Smooth muscle cell (in vitro differentiated cells): ENCODE results near the gene RNH1. TPM values are rescaled to one million over a fixed set of nuclear protein-coding genes. Genes with fewer than 3 reads are reported as not detected.

Experiments used
- DNase-seq: peaks from one replicate; lab custom pipeline; 2025; ENCODE audit not compliant: unreplicated experiment; lab: John Stamatoyannopoulos, UW
- H2AFZ ChIP-seq: fragments of 200-600 bp; sonication (generic); 2 replicates; pipeline ENCODE4 v1.6.0; 2016; ENCODE audit warnings: antibody characterized with exemption, low read depth, mild to moderate bottlenecking
- H3F3A ChIP-seq: fragments of 200-600 bp; sonication (generic); 2 replicates; pipeline ENCODE4 v1.6.0; 2017; ENCODE audit warnings: antibody characterized with exemption, low read depth
- H3K27ac ChIP-seq: fragments of 200-600 bp; sonication (generic); 2 replicates; pipeline ENCODE4 v1.5.1; 2016; ENCODE audit warnings: low read depth, mild to moderate bottlenecking
- H3K27me3 ChIP-seq: fragments of 200-600 bp; sonication (generic); 2 replicates; pipeline ENCODE4 v1.6.1; 2016; ENCODE audit warnings: low read depth, mild to moderate bottlenecking
- H3K36me3 ChIP-seq: fragments of 200-600 bp; sonication (generic); 2 replicates; pipeline ENCODE4 v1.5.1; 2016; ENCODE audit warnings: low read depth
- H3K4me1 ChIP-seq: fragments of 200-600 bp; sonication (generic); 2 replicates; pipeline ENCODE4 v1.5.1; 2016; ENCODE audit warnings: low read depth
- H3K4me2 ChIP-seq: fragments of 200-600 bp; sonication (generic); 2 replicates; pipeline ENCODE4 v1.6.0; 2016; ENCODE audit warnings: mild to moderate bottlenecking
- H3K4me3 ChIP-seq: fragments of 200-600 bp; sonication (generic); 2 replicates; pipeline ENCODE4 v1.5.1; 2016; ENCODE audit warnings: mild to moderate bottlenecking
- H3K79me2 ChIP-seq: fragments of 200-600 bp; sonication (generic); 2 replicates; pipeline ENCODE4 v1.6.0; 2016; ENCODE audit warnings: low read depth, mild to moderate bottlenecking
- H3K9ac ChIP-seq: fragments of 200-600 bp; sonication (generic); 2 replicates; pipeline ENCODE4 v1.6.0; 2016; ENCODE audit warnings: low read depth
- H3K9me3 ChIP-seq: fragments of 200-600 bp; sonication (generic); replicated peaks from 2 replicates; pipeline ENCODE4 v1.5.1; 2016; ENCODE audit warnings: low read depth
- H4K20me1 ChIP-seq: fragments of 200-600 bp; sonication (generic); 2 replicates; pipeline ENCODE4 v1.6.0; 2016; ENCODE audit warnings: low read depth
- WGBS: methylation state at CpG from one replicate; pipeline ENCODE4 v1.1.7; 2016; ENCODE audit warnings: low lambda C conversion rate; 5-methylcytosine and 5-hydroxymethylcytosine counted together
- polyA plus RNA-seq: library from polyadenylated mRNA; unstranded; fragments of >200 nt; fragmentation: Nextera tagmentation; extraction: Ambion mirVana; gene quantifications from 2 replicates; pipeline ENCODE4 v1.2.1, GENCODE V29; 2016
- total RNA-seq: library from RNA; depleted of rRNA; stranded (reverse); fragments of >200 nt; gene quantifications from 2 replicates; pipeline ENCODE4 v1.2.3, GENCODE V29; 2014
- TF ChIP-seq, protein P1 (sequence below): fragments of 200-600 bp; sonication (generic); IDR thresholded peaks from 2 replicates; pipeline ENCODE4 v1.5.1; 2017; ENCODE audit warnings: borderline replicate concordance, mild to moderate bottlenecking, antibody characterized with exemption; ENCODE audit not compliant: insufficient read depth, poor library complexity, severe bottlenecking

Gene RNH1
- total and polyA plus RNA-seq, 2 experiments from 2014 or later = 91.3 to 243 TPM

DNA sequence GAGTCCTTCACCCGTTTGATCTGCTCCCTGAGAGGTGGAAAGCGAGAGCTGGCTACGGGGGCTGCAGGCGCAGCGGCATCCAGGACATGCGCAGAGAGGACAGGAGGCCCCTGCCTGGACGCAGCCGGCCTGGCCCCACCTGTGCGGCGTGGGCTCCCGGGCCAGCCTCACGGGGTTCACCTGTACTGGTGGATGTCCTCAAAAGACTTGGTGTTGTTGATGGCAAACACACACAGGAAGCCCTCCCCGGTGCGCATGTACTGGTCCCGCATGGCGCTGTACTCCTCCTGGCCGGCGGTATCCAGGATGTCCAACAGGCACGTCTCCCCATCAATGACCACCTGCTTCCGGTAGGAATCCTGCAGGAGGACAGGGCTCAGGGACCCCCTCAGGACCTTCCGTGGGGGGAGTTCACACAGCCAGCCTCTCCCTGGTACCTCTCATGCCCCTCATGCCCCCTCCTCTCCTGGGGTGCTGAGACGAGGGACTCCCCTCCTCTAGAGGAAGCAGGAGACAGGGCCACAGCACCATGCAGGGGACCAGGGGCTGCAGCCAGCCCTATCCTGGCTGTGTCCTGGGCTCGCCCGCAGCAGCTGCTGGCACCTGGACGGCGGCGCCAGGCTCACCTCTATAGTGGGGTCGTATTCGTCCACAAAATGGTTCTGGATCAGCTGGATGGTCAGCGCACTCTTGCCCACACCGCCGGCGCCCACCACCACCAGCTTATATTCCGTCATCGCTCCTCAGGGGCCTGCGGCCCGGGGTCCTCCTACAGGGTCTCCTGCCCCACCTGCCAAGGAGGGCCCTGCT is 26.7 kb upstream of the RNH1 start:
- Histone ChIP-seq H3K27ac (no peak overlapping the region), H3K4me3 (peak overlapping the region; percentile 94), H3K79me2 (peaks cover 16% of the 10 kb centered on the region), H3K9ac (no peak overlapping the region), H3K9me3 (no peaks in the 10 kb centered on the region), H3K36me3 (no peaks in the 10 kb centered on the region), H4K20me1 (peaks cover 35% of the 10 kb centered on the region), H3F3A (no peaks in the 10 kb centered on the region), H3K4me2 (peak overlapping the region; percentile 95), H2AFZ (no peak overlapping the region), H3K4me1 (peaks cover 5% of the 10 kb centered on the region), H3K27me3 (no peaks in the 10 kb centered on the region)
- no peak for DNase-seq
- WGBS = 98% methylated on average over 37 of the region's 37 CpGs
- TF ChIP-seq, protein P1, sequence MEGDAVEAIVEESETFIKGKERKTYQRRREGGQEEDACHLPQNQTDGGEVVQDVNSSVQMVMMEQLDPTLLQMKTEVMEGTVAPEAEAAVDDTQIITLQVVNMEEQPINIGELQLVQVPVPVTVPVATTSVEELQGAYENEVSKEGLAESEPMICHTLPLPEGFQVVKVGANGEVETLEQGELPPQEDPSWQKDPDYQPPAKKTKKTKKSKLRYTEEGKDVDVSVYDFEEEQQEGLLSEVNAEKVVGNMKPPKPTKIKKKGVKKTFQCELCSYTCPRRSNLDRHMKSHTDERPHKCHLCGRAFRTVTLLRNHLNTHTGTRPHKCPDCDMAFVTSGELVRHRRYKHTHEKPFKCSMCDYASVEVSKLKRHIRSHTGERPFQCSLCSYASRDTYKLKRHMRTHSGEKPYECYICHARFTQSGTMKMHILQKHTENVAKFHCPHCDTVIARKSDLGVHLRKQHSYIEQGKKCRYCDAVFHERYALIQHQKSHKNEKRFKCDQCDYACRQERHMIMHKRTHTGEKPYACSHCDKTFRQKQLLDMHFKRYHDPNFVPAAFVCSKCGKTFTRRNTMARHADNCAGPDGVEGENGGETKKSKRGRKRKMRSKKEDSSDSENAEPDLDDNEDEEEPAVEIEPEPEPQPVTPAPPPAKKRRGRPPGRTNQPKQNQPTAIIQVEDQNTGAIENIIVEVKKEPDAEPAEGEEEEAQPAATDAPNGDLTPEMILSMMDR = no peak

DNA sequence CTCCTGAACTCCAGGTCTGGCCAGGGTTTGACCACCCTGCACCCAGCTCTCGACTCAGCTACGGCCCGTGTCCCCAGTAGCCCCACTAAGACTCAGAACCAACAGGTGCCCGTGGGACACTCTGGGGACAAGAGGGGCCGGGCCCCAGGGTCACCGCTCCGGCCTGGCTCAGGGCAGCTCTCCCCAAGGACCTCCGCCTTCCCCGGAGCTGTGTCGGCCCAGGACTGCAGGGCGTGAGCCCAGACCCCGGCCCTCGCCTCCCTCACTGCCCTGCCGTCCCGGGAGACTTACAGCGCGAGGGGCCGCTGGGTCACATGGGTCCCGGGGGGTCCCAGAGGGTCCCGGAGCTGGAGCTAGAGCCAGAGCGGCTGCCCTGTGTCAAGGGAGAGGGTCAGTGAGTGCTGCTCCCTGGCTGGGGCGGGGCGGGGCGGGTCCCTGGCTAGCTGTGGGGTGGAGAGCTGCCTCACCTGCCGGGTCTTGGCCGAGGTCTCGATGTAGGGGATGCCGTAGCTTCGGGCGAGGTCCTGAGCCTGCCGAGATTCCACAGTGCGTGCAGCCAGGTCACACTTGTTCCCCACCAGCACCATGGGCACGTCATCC is 26.0 kb upstream of the RNH1 start:
- H2AFZ ChIP-seq = no peak overlapping the region
- no peak overlapping the region for H3K27ac ChIP-seq
- H3K9me3 ChIP-seq = no peaks in the 10 kb centered on the region
- H3F3A ChIP-seq = no peaks in the 10 kb centered on the region
- H3K27me3 ChIP-seq = no peaks in the 10 kb centered on the region
- H3K9ac ChIP-seq = no peak overlapping the region
- TF ChIP-seq, protein P1 = no peak
- peaks cover 16% of the 10 kb centered on the region for H3K79me2 ChIP-seq
- peaks cover 5% of the 10 kb centered on the region for H3K4me1 ChIP-seq
- no peak overlapping the region for H3K4me3 ChIP-seq
- WGBS = 97% methylated on average over 23 of the region's 33 CpGs
- no peak overlapping the region for H3K4me2 ChIP-seq
- peaks cover 35% of the 10 kb centered on the region for H4K20me1 ChIP-seq
- H3K36me3 ChIP-seq = no peaks in the 10 kb centered on the region
- DNase-seq = no peak

DNA sequence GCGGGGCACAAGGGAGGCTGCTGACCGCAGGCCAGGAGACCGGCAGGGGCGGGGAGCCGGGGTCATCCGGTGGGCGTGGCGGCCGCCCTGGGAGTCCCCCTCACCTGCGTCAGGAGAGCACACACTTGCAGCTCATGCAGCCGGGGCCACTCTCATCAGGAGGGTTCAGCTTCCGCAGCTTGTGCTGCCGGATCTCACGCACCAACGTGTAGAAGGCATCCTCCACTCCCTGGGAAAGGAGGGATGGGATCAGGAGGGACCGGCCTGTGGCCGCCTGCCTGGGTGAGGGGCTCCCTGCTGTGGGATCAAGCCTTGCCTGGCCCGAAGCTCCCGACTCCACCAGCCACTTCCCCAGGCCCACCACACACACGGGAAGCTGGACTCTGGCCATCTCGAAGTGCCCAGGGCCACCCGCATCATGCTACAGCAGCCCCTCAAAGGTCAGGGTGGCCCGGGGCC is 25.5 kb upstream of the RNH1 start:
- WGBS = 94% methylated on average over 21 of the region's 23 CpGs
- Histone ChIP-seq H3K27me3 (no peaks in the 10 kb centered on the region), H3K4me1 (peaks cover 2% of the 10 kb centered on the region), H3K9ac (no peak overlapping the region), H4K20me1 (peaks cover 35% of the 10 kb centered on the region), H3K79me2 (peaks cover 16% of the 10 kb centered on the region), H3K36me3 (no peaks in the 10 kb centered on the region), H3K4me3 (no peak overlapping the region), H3K9me3 (no peaks in the 10 kb centered on the region), H2AFZ (no peak overlapping the region), H3F3A (no peaks in the 10 kb centered on the region), H3K27ac (no peak overlapping the region), H3K4me2 (no peak overlapping the region)
- TF ChIP-seq, protein P1 = no peak
- no peak for DNase-seq
